ENCODE measurements around the gene FAHD1.
"Not testable (repeated sequence)": the region's sequence is repeated elsewhere in the genome, so short reads cannot be mapped to it uniquely, and the experiment has no call there.

Gene FAHD1

GRCh38 chr16:1790261-1790610 is 36.8 kb upstream of the FAHD1 start:
- no peak for DNase-seq

- no peak for DNase-seq
Observed at GRCh38 chr16:1790611-1791255, 36.3 kb upstream of the FAHD1 start.

- DNase-seq: no peak
Observed at GRCh38 chr16:1791256-1791942, 35.6 kb upstream of the FAHD1 start.

- DNase-seq: no peak
Observed at GRCh38 chr16:1791943-1792812, 34.8 kb upstream of the FAHD1 start.

DNA sequence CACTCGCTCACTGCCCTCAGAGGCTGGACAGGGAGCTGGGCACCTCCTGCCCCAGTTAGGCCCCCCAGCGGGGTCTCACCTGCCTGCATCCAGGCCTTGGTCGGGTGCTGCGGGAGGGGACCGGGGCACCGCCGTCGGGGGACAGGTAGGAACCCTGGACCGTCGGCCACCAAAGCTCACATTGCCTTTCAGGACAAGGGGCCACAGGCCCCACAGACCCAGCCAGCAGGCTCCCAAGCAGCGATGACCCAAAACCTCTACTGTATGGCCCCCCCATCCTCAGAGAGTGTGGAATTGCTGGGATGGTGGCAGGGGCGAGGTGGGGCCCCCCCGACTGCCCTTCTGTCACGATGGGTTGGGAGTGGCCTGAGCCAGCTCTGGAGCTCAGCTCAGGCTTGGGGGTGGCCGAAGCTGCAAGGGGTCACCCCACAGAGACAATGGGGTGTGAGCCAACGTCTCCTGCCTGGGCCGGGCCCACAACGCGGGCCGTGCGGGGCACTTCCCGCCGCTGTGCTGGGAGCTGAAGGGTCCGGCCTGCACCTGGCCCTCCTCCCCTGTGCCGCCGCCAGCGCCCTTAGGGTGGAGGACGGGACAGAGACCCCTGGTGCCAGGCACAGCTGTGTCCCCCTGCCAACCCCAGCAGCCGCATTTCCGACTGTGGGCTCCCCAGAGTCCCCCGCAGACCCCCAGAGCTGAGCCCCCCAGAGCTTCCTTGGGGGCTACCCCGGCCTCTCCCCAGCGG is 34.0 kb upstream of the FAHD1 start:
- DNase-seq: no peak

GRCh38 chr16:1793578-1794220 is 33.3 kb upstream of the FAHD1 start, which contains the start of gene IGFALS:
Gene IGFALS (minus strand): TSS chr16:1793705. CDS start chr16:1793652, 53 bp downstream.
- DNase-seq: no peak

DNA sequence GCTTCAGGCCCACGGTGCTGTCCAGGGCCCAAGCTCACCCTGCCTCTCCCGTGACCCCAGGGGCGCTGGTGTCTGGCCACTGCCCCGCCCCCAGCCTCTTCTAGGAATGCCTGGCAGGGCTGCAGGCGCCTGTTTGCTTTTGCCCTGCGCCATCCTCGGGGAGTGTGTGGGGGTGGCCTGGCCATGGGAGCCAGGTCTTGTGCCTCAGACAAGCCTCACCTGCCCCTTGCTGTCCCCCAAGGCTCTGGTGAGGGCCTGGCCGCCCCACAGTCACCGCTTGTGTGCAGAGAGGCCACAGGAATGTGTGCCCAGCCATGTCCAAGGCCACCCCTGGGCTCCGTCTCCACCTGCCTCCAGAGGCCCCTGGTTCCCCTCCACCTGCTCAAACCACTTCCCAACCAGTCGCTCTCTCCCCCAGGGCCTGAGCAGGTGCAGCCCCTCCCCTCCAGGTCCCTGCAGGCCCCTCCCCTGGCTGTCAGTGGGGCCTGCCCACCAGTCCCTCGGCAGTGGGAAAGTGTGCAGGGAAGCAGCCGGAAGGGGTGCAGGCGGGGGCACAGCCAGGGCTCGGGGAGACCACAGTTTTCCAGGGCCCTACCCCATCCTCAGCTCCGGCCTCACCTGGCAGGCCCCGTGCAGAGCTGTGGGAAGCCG is 32.7 kb upstream of the FAHD1 start:
- no peak for DNase-seq

DNA sequence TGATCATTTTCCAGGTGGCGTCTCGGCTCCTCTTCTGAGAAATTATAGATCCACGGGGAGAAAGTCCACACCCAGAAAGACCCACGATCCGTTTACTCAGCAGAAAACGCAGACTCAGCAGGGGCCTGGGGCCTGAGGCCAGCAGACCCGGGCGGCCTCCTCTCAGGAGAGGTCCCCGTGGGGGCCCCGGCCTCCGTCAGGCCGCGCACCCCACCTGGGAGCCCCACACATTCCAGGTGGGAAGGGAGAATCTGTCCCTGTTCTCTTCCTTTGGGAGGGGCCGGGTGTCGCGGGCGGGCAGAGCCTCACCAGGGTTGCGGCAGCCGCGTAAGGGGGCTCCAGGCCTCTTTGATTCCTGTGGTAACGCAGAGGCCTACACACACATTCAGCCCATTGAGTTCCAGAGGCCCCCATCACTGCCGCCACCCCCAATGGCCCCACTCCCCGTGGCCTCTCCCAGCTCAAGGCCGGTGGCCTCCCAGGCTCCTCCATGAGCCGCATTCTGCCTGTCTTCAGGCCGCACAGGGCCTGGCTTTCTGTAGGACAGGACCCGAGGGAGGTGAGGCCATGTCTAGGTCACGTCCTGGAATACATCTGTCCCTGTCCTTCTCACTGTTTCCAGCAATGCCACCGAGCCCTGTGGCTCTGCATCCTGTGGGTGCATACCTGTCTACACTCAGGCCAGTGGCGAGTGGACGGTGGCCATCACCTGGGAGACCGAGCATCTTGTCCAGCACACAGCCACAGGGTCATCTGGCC is 31.9 kb upstream of the FAHD1 start:
- DNase-seq: no peak

DNA sequence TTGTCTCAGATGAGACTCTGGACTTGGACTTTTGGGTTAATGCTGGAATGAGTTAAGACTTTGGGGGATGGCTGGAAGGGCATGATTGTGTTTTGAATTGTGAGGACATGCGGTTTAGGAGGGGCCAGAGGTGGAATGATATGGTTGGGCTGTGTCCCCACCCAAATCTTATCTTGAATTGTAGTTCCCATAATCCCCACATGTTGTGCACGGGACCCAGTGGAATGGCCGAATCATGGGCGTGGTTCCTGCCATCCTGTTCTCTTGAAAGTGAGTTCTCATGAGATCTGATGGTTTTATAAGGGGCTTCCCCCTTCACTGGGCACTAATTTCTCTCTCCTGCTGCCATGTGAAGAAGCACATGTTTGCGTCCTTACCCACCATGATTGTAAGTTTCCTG is 27.7 kb upstream of the FAHD1 start:
- not testable (repeated sequence) for DNase-seq

DNA sequence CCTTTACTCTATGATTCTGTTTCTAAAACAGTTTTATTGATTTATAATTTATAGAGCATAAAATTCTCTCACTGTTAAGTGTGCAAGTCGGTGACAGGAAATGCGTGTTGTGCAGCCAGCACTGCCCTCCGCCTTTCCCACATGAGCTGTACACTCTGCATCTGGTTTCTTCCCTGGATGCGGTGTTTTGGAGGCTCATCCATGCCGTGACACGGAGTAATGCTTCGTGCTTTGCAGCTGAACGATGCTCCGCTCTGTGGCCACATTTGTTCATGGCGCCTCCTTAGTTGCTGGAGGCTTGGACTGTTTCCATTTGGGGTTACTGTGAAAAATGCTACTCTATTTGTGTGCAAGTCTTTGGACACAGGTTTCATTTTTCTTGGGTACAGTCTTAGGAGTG is 26.3 kb upstream of the FAHD1 start:
- no peak for DNase-seq

- DNase-seq: no peak
Observed at GRCh38 chr16:1807626-1808025, 19.4 kb upstream of the FAHD1 start.

DNA sequence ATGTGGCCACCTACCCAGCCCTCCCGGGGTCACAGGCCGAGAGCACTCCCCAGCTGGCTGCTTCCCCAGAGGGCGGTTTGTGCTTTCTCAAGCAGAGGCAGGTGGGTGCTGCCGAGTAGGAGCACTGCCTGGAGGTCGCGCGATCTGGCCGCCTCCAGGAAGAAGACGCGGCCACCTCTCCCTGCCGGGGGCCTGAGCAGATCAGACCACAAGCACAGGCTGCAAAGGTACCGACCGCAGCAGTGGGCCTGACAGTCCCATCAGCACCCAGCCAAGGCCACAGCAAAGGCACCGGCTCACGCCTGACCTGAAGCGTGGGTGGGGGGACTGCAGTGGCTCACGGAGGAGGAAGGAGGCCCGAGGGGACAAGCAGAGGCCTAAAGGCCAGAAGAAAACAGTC is 18.3 kb upstream of the FAHD1 start:
- DNase-seq: no peak

GRCh38 chr16:1809281-1809801 is 17.7 kb upstream of the FAHD1 start:
- DNase-seq: no peak

DNA sequence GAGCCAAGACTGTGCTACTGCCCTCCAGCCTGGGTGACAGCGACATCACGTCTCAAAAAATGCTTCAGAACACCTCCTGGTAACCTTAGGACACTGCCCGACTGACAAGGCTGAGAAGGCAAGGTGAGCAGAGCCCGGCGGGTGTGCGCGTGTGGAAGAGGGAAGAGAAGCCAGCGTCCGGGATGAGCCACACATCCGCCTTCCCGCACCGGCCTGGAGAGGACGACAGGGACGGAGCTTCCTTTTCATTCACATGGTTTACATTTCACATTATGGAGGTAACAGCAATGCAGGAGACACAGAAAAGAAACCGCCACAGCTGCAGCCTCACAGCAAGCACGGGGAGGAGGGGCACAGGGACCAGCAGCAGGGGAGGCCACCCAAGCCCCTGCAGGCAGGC is 16.9 kb upstream of the FAHD1 start:
- no peak for DNase-seq

DNA sequence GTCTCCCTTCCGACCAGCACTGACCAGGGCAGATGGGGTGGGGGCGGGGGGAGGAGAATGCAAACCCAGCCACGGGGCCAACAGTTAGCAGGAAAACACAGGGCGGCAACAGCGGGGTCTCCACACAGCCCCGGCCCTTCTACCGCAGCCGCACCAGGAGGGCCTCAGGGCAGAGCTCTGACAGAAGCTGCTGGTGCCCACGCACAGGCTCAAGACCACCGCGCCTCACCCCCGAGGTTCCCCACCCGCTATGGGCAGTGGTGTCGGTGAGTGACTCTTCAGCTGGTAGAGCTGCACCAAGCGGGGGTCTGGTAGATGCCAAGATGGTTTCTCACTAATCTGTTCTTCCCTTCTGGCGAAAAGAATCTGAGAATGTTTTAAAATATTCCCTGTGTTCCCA is 16.5 kb upstream of the FAHD1 start:
- DNase-seq: no peak

DNA sequence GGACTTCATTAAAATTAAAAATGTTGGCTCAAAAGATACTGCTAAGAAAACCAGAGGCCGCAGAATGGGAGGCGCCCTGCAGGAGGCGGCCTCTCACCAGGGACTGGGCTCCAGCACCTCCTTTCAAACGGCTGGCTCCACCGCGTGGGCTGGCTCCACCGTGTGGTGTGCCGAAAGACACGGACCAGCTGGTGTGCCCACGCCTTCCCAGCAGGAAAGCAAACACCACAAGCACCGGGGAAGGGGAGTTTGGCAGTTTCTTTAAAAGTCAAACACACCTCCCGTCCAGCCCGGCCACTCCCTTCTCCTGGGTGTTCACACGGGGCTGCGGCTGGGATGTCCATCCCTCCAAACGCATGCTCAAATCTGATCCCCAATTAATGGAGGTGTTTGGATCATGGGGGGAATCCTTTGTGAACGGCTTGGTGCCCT is 14.3 kb upstream of the FAHD1 start:
- peak; percentile 78 for DNase-seq

- DNase-seq: no peak
Observed at GRCh38 chr16:1815461-1815860, 11.5 kb upstream of the FAHD1 start.

DNA sequence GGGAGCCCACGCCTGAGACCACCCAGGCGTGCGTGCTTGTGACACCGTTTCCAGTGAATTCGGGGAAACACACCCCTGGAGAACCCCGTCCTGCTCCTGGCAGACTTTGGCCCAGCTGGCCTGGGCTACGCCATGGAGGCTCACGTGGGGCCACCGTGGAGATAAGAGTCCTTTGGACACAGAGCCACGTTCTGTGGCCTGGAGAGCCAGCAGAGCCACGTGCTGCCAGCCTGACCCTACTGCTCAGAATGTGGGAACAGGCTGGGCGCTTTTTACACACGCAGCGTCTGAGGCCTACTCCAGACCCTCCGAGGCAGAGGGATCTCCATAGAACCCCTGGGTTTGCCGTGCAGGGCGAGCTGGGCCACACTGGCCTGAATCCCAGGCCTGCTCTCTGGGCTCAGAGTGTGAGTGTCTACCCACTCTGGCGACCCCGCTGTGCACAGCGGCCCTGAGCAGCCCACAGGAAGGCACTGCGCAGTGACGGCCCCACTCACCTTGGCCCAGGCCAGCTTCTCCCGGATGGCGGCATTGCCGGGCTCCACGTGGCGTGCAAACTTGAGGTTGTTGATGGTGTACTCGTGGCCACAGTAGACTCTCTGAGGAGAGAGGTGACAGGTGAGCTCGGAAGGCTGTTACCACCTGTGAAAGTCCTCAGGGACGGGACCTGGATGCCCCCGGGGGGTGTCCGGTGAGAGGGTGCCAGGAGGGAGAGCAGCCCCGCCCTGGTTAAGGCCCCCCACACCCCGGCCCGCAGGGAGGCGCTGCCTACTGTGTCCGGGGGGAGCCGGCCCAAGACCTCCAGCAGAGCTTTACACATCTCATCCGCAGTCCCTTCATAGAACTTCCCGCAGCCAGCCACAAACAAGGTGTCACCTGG is 10.4 kb upstream of the FAHD1 start:
- no peak for DNase-seq

DNA sequence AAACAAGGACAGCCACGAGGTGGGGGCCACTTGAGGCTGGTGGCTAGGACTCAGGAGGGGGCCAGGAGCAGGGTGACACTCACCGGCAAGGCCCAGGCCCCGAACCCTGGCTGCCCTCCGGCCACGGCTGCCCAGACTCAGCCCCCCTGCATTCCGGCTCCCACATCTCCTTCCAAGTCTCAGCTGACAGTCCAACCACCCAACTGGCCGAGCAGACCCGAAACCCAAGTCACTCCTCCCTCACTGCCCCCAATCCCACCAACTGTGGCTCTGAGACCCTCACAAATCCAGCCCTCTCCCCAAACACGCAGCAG is 9.8 kb upstream of the FAHD1 start:
- DNase-seq: no peak

GRCh38 chr16:1817716-1818115 is 9.3 kb upstream of the FAHD1 start:
- DNase-seq: no peak

Measured in NCI-H2171 treated with DMSO at 0.1 percent for 48 hours (cell line).